GM21825 (cell line): Measurements from ENCODE around the gene ZNHIT2.

Experiments used
- ATAC-seq: cut with Tn5 transposase; IDR thresholded peaks from one replicate; pipeline ENCODE4 v1.9.1; 2021; ENCODE audit warnings: mild to moderate bottlenecking, moderate library complexity; ENCODE audit not compliant: unreplicated experiment

Gene ZNHIT2

DNA sequence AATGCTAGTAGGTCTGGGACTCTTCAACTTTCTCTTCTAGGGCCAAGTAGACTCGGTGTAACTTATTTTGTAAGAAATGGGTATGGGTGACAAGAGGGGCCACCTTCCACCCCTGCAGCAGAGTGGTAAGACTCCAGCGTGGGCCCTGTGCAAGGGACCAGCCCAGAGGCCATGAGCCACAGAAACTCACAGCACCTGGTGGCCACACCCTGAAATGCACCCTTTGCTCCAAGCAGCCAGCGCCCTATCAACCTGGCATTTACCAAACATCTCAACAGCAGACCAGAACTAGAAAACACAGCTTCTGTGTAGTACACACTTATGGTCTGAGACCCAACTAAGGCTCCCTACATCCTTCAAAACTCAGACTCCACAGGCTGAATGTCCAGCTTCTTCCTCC lies 39.4 kb downstream of the ZNHIT2 start:
- no peak for ATAC-seq

DNA sequence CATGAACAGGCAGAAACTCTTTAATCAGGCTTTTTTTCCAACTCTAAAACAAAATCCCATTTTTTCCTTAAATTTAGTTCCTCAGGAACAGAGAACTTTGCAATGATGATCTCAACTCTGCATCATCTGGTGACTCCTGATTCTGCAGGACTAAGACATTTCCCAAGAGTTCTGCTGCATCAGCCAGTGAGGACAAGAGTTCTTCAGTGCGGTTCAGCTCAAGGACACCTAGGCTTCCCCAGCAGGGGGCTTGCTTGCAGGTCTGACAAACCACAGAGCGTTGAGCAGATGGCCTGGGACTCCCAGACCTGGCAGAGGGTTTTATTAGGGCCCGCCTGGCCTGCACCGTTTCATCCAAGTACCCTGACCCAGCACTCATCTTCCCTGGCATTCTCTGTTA lies 40.0 kb downstream of the ZNHIT2 start:
- ATAC-seq = no peak

DNA sequence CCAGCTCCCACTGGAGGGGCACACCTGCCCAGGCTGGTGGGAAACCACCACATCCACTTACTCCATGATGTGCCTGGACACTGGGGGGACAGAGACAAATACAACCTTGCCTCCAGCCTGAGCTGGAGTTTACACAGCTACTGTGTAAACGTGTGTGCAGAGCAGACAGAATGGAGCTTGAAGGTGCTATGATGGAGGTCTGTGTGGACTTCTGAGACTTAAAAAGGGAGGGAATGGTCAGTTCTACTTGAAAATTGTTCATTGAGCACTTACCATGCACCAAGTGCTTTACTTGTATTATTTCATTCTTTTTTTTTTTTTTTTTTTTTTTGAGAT lies 44.9 kb downstream of the ZNHIT2 start:
- no peak for ATAC-seq

DNA sequence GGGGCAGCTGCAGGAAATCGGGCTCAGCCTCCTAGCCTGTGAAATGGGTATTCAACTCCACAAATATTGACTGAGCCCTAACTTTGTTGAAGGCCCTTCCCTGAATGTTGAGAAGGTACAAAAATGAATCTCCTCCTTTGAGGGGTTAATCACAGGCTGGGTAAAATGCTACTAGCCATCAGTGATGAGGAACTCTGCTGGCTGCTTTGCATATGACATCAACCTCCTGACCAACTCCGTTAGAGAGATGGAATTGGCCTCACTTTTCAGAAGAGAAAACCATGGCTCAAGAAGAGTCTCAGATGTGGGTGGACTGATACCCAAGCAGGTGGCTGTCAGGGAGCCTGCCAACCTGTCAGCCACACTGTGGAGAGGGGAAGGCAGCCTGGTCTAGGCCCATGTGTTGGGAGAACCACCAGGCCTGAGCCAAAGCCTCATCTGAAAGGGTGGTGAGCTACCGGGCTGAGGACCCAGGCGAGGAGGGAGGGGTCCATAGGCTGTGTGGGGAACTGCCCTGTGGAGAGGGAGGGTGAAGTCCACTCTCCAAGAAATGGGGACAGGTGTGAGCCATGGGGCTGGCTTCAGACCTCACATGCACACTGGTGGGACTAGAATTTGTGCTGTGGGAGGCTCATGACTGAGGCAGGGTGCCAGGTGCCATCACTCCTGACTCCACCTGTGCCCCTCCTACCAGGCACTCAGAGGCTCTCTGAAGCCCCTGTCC lies 45.4 kb downstream of the ZNHIT2 start:
- ATAC-seq = no peak

DNA sequence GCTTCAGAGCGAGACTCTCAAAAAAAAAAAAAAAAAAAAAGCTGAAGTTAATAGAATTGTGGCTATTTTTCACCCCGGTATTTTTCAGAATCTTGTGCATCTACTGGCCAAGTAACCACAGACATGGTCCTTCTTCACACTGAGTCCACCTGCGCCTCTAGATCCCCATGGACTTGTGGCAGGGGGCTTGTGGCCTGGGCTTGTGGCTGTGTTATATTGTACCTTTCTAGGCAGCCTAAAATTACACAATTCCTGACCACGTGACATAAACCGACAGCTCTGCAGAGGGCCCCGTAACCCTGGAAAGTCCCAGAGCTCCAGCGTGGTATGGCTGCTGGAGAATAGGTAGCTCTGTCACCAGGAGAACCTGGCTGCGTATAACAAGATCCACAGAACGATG lies 48.3 kb downstream of the ZNHIT2 start:
- ATAC-seq = no peak

DNA sequence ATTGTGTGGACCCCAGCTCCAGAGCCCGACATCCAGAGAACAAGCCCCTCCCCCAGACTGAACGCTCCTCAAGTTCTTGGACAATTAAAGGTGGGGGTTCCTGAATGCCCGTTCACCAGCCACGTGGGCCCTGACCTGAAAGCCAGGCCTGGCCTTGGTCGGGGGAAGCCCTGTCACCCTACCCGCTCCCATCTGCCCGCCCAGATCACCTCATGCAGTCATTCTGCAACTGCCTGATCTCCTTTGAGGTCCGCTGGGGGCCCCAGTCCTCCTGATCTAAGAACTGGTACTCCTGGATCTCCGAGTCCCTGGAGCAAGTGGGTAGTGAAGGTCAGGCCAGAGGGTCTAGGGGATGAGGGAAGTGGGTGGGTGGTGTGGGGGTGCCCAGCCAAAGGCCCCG lies 50.1 kb downstream of the ZNHIT2 start:
- no peak for ATAC-seq

DNA sequence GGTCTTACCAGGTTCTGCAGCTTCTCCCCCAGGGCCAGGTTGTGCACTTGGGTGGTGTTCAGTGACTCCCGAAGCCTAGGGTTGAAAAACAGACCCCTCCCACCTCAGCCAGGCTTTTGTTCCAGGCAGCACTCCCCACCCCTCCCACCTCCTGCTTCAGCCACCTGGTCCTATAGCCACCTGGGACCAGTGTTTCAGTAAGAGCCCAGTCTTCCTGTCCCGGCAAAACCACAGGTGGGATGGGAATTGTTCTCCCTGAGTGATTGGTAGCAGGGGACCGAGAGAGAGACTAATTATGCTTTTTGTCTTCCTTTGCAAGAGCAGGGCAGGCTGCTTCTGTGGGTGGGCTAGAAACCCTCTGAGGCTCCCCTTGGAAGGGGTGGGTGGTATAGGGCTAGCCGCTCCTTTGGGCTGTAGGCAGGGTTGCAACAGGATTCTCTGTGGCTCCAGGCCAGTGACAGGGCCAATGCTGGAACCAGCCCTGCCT lies 50.7 kb downstream of the ZNHIT2 start:
- ATAC-seq = no peak
